ENCODE measurements around the gene PPP1R14B.

The PPP1R14B gene

DNA sequence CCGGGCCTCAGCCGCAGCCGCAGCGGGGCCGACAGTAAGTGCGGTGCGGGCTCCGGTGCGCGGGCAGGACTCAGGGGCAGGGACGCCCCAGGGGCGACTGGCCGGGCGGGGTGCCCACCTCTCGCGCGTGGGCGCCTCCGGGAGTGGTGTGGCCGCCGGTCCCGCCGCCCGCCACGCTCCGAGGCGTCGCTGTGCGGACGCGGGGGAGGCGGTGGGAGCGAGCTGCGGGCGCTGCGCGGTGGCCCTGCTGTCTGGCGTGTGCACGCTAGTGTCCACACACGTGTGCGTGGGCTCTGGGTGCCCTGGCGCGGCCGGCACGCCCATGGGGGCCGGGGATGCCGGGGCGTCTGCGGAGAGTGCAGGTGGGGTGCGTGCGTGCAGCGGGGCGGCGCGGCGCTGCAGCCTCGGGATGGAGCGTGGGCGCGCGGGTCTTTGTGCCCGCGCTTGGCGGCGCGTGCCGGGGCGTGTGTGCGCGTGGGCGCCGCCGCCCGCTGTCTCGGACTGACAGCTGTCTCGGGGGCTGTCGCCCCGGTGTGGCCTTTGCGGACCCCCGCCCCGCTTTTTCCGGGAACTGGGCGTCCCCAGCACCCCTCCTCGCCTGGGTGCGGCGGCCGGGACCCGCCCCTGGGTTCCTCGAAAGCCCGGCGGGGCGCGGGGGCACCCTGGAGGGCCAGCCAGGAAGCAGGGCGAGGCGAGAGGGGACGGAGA lies 45.2 kb upstream of the PPP1R14B start:
- Histone ChIP-seq H3K4me3 (replicated peaks; ENCODE audit: low read depth, low read length) (peak overlapping the region; percentile 21; the same call in 1 of the 2 replicates), H3K36me3 (ENCODE audit: control insufficient read depth, insufficient read depth, low read length) (no peaks in the 10 kb centered on the region; the same call in 1 of the 2 replicates), H3K27me3 (replicated peaks; ENCODE audit: control insufficient read depth, insufficient read depth, low read length) (peaks cover 2% of the 10 kb centered on the region)
- DNase-seq (ENCODE audit: extremely low read depth, insufficient read length) = no peak
- TF ChIP-seq, protein P1, sequence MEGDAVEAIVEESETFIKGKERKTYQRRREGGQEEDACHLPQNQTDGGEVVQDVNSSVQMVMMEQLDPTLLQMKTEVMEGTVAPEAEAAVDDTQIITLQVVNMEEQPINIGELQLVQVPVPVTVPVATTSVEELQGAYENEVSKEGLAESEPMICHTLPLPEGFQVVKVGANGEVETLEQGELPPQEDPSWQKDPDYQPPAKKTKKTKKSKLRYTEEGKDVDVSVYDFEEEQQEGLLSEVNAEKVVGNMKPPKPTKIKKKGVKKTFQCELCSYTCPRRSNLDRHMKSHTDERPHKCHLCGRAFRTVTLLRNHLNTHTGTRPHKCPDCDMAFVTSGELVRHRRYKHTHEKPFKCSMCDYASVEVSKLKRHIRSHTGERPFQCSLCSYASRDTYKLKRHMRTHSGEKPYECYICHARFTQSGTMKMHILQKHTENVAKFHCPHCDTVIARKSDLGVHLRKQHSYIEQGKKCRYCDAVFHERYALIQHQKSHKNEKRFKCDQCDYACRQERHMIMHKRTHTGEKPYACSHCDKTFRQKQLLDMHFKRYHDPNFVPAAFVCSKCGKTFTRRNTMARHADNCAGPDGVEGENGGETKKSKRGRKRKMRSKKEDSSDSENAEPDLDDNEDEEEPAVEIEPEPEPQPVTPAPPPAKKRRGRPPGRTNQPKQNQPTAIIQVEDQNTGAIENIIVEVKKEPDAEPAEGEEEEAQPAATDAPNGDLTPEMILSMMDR (IDR thresholded peaks at IDR 0.05; ENCODE audit: insufficient read depth, low read length, poor library complexity, severe bottlenecking) = no peak

DNA sequence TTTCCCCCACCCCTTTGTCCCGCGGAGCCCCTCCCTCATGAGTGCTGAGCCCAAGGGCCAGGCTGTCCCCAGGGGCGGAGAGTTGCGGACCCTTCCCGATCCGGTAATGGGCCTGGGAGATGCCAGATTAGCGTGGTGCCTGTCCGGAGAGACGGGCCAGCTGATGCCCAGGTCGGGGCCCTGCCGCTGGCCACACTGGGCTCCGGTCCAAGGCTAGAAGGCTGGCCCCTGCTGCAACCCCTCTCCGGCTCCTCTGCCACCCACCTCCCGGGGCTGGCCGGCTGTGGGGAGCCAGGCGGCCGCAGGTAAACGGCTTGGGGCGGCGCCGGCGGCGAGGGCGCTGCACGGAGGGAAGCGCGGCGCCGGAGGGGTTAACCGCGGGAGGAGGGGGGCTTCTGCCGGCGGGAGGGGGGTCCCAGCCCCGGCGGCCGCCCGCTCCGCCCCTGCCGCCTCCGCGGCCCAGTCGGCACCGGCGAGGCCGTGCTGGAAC lies 44.6 kb upstream of the PPP1R14B start, which contains the start of gene KCNK4:
TSS of gene KCNK4 (plus strand) at position 41 of the 490 bp plus-strand sequence. CDS start 1,717 bp downstream, outside the sequence.
- H3K4me3 ChIP-seq (replicated peaks; ENCODE audit: low read depth, low read length) = peak within 1 kb of the TSS; percentile 21; the same call in 1 of the 2 replicates
- no peaks in the 10 kb centered on the region; the same call in 1 of the 2 replicates for H3K36me3 ChIP-seq (ENCODE audit: control insufficient read depth, insufficient read depth, low read length)
- no peak for DNase-seq (ENCODE audit: extremely low read depth, insufficient read length)
- H3K27me3 ChIP-seq (replicated peaks; ENCODE audit: control insufficient read depth, insufficient read depth, low read length) = peaks cover 2% of the 10 kb centered on the region
- TF ChIP-seq, protein P1 (IDR thresholded peaks at IDR 0.05; ENCODE audit: insufficient read depth, low read length, poor library complexity, severe bottlenecking) = no peak

DNA sequence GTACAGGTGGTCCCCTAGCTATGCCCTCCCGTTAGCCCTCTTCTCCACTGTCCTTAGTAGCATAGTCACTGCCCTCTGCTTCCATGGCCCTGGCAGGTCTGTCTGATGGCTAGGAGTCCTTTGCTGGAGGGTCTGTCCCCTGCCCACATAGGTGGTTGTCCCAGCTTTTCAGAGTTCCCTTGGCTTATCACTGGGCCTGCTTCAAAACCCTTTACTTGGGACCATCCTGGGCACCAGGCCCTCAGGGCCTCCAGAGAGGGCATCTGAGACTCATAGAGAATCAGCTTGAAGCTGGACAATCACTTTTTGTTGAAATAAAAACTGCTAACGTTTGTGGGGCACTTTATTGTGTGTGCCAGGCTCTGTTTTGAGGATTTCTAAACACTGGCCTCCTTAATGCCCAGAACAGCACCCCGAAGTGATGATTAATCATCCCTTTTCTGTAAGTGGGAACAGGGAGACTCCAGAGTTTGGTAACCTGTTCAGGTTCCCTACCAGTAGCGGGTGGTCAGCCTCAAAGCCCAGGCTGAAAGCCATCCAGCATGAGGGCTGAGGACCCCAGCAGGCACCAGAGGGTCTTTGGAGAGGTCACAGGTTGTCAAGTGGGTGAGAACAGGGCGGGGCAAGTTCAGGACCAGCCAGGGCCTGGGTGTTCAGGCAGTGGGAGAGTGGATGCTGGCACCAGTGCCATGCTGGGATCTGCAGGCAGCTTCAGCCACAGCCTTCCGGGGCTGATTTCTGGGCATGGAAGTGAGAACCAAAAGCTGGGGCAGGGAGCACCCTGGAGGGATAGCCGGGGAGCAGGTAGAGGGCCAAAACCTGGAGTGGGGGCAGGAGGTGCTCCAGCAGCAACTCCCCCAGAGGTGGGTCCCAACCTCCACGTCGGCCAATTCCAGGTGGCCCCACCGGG lies 43.9 kb upstream of the PPP1R14B start:
- no peaks in the 10 kb centered on the region; the same call in 1 of the 2 replicates for H3K36me3 ChIP-seq (ENCODE audit: control insufficient read depth, insufficient read depth, low read length)
- DNase-seq (ENCODE audit: extremely low read depth, insufficient read length) = no peak
- peaks cover 2% of the 10 kb centered on the region for H3K27me3 ChIP-seq (replicated peaks; ENCODE audit: control insufficient read depth, insufficient read depth, low read length)
- no peak overlapping the region for H3K4me3 ChIP-seq (replicated peaks; ENCODE audit: low read depth, low read length)
- TF ChIP-seq, protein P1 (IDR thresholded peaks at IDR 0.05; ENCODE audit: insufficient read depth, low read length, poor library complexity, severe bottlenecking) = no peak

DNA sequence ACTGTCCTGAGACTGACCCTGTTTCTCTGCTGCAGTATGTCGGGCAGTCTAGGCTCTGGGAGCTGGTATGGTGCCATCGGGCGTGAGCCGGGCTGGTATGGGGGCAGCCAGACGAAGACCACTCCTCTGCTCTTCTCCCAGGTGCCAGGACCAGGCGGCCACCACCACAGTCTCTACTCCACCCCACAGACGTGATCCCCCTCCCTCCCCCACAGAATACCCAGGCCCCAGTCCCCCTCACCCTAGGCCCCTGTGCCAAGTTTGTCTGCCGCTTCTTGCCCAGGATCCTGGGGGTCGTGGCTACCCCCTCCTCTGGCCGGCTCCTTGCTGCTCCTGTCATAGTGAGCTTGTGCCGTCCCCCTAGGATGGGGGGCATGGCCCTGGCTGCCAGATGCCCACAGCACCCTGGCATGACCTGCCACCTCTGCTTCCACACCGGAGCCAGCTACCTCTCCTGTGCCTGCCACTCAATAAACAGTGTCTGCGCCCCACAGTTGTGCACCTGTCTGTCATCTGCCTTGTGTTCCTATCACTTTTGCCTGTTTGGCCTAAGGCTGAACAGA lies 42.3 kb upstream of the PPP1R14B start:
- no peak overlapping the region for H3K4me3 ChIP-seq (replicated peaks; ENCODE audit: low read depth, low read length)
- no peak for DNase-seq (ENCODE audit: extremely low read depth, insufficient read length)
- H3K36me3 ChIP-seq (ENCODE audit: control insufficient read depth, insufficient read depth, low read length) = no peaks in the 10 kb centered on the region; the same call in 1 of the 2 replicates
- no peaks in the 10 kb centered on the region; the same call in none of the 2 replicates for H3K27me3 ChIP-seq (replicated peaks; ENCODE audit: control insufficient read depth, insufficient read depth, low read length)
- TF ChIP-seq, protein P1 (IDR thresholded peaks at IDR 0.05; ENCODE audit: insufficient read depth, low read length, poor library complexity, severe bottlenecking) = no peak

DNA sequence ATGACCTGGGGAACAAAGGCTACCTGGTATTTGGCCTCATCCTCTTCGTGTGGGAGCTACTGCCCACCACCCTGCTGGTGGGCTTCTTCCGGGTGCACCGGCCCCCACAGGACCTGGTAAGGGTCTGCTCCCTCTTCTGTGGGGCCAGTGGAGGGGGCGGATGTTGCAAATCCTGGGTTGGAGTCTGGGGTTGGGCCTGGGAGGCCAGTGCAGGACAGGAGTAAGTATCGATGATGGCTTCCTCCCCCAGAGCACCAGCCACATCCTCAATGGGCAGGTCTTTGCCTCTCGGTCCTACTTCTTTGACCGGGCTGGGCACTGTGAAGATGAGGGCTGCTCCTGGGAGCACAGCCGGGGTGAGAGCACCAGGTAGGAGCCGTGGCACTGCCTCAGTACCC lies 41.6 kb upstream of the PPP1R14B start:
- H3K4me3 ChIP-seq (replicated peaks; ENCODE audit: low read depth, low read length) = no peak overlapping the region

More for the DNA sequence above, 41.6 kb upstream of the PPP1R14B start:
- no peak for DNase-seq (ENCODE audit: extremely low read depth, insufficient read length)
- Histone ChIP-seq H3K36me3 (ENCODE audit: control insufficient read depth, insufficient read depth, low read length) (no peaks in the 10 kb centered on the region; the same call in 1 of the 2 replicates), H3K27me3 (replicated peaks; ENCODE audit: control insufficient read depth, insufficient read depth, low read length) (no peaks in the 10 kb centered on the region; the same call in none of the 2 replicates)
- TF ChIP-seq, protein P1 (IDR thresholded peaks at IDR 0.05; ENCODE audit: insufficient read depth, low read length, poor library complexity, severe bottlenecking) = no peak
